ENCODE data around the gene AFG3L2.
A peak's percentile ranks its signal among the peaks of the same experiment; 100 is the strongest.

Gene AFG3L2

GRCh38 chr18:12329125-12329698 is 47.8 kb downstream of the AFG3L2 start:
- no peaks in the 10 kb centered on the region for H3K9me3 ChIP-seq
- H3K36me3 ChIP-seq = peaks cover 39 to 79% (median 62%) of the 10 kb centered on the region in 3 donors
- H3K27ac ChIP-seq = no peak overlapping the region
- no peaks in the 10 kb centered on the region for H3K27me3 ChIP-seq
- no peak overlapping the region for H3K4me3 ChIP-seq
- intact Hi-C loops (cut with DNase I; ENCODE audit: low total_unique reads) = no loop called here
- no peak for DNase-seq
- no peak for TF ChIP-seq CTCF (IDR thresholded peaks at IDR 0.05)
- peaks cover 0 to 14% (median 0%) of the 10 kb centered on the region in 4 donors for H3K4me1 ChIP-seq

- no peak overlapping the region for H3K4me3 ChIP-seq
- no peak for TF ChIP-seq CTCF (IDR thresholded peaks at IDR 0.05)
- H3K4me1 ChIP-seq = peaks cover 0 to 14% (median 0%) of the 10 kb centered on the region in 4 donors
- H3K27me3 ChIP-seq = no peaks in the 10 kb centered on the region
- H3K9me3 ChIP-seq = no peaks in the 10 kb centered on the region
- peaks cover 36 to 76% (median 62%) of the 10 kb centered on the region in 3 donors for H3K36me3 ChIP-seq
- intact Hi-C loops (cut with DNase I; ENCODE audit: low total_unique reads) = no loop called here
- no peak for DNase-seq
- peak overlapping the region in 1 of 2 donors; percentile 12 for H3K27ac ChIP-seq
Observed at GRCh38 chr18:12328179-12328823, 48.7 kb downstream of the AFG3L2 start.

GRCh38 chr18:12327510-12328178 is 49.4 kb downstream of the AFG3L2 start:
- TF ChIP-seq CTCF (IDR thresholded peaks at IDR 0.05) = peak; percentile 50 to 61
- intact Hi-C loops (cut with DNase I; ENCODE audit: low total_unique reads) = no loop called here
- Histone ChIP-seq H3K27me3 (no peaks in the 10 kb centered on the region), H3K36me3 (peaks cover 35 to 81% (median 65%) of the 10 kb centered on the region in 3 donors), H3K4me1 (peaks cover 0 to 14% (median 0%) of the 10 kb centered on the region in 4 donors), H3K9me3 (no peaks in the 10 kb centered on the region), H3K4me3 (no peak overlapping the region), H3K27ac (peak overlapping the region in 1 of 2 donors; percentile 12)
- DNase-seq = peak; percentile 70 to 83

- DNase-seq = no peak
- Histone ChIP-seq H3K4me1 (peaks cover 0 to 14% (median 0%) of the 10 kb centered on the region in 4 donors), H3K4me3 (no peak overlapping the region), H3K27ac (peak overlapping the region in 1 of 2 donors; percentile 12), H3K9me3 (no peaks in the 10 kb centered on the region), H3K27me3 (no peaks in the 10 kb centered on the region), H3K36me3 (peaks cover 40 to 83% (median 65%) of the 10 kb centered on the region in 3 donors)
- TF ChIP-seq CTCF (IDR thresholded peaks at IDR 0.05) = no peak
- intact Hi-C loops (cut with DNase I; ENCODE audit: low total_unique reads) = no loop called here
Observed at GRCh38 chr18:12326711-12327460, 50.1 kb downstream of the AFG3L2 start.

GRCh38 chr18:12325726-12326245 is 51.2 kb downstream of the AFG3L2 start:
- H3K36me3 ChIP-seq = peaks cover 42 to 85% (median 65%) of the 10 kb centered on the region in 3 donors
- no peak overlapping the region for H3K27ac ChIP-seq
- intact Hi-C loops (cut with DNase I; ENCODE audit: low total_unique reads) = no loop called here
- H3K27me3 ChIP-seq = no peaks in the 10 kb centered on the region
- DNase-seq = no peak
- no peaks in the 10 kb centered on the region for H3K9me3 ChIP-seq
- H3K4me3 ChIP-seq = no peak overlapping the region
- no peak for TF ChIP-seq CTCF (IDR thresholded peaks at IDR 0.05)
- H3K4me1 ChIP-seq = peaks cover 0 to 21% (median 2%) of the 10 kb centered on the region in 4 donors
